Keratinocyte (primary cell): ENCODE measurements around the gene RPL18A. TPM values are rescaled to one million over a fixed set of nuclear protein-coding genes. Genes with fewer than 3 reads are reported as not detected.

Source experiments
- DNase-seq: peaks from one replicate; pipeline ENCODE4 v3.0.0-alpha.2; 2011; ENCODE audit warnings: low read depth, missing footprints, low spot score
- FAIRE-seq: peaks from 2 replicates; lab custom pipeline; 2011; peaks lifted over from hg19 to GRCh38; lab: Jason Lieb, UNC
- H2AFZ ChIP-seq: 2 replicates; pipeline ENCODE4 v1.6.0; 2012; ENCODE audit warnings: low read length, control low read depth, inconsistent platforms; ENCODE audit not compliant: control insufficient read depth
- H3K27ac ChIP-seq: 2 replicates; pipeline ENCODE4 v1.5.1; 2011; ENCODE audit warnings: low read length; ENCODE audit not compliant: control insufficient read depth, insufficient read depth
- H3K27me3 ChIP-seq: 3 replicates; pipeline ENCODE4 v1.6.0; 2011; ENCODE audit warnings: low read length; ENCODE audit not compliant: control insufficient read depth, insufficient read depth; ENCODE audit errors: extremely low read depth
- H3K36me3 ChIP-seq, 2 experiments: 2 replicates in 1 of 2; 3 replicates in 1 of 2; pipeline ENCODE4 v1.5.1; 2011; ENCODE audit warnings: low read length in 2 of 2, mild to moderate bottlenecking in 1 of 2; ENCODE audit not compliant: control insufficient read depth in 2 of 2, insufficient read depth in 2 of 2; ENCODE audit errors: extremely low read depth in 1 of 2
- H3K4me1 ChIP-seq: 3 replicates; pipeline ENCODE4 v1.5.1; 2011; ENCODE audit warnings: low read length; ENCODE audit not compliant: control insufficient read depth, insufficient read depth; ENCODE audit errors: extremely low read depth
- H3K4me2 ChIP-seq: 3 replicates; pipeline ENCODE4 v1.6.0; 2011; ENCODE audit warnings: low read depth, low read length; ENCODE audit not compliant: control insufficient read depth, insufficient read depth; ENCODE audit errors: extremely low read depth
- H3K4me3 ChIP-seq, 3 experiments: fragments of 200-600 bp in 1 of 3; sonication (generic) in 1 of 3; 2 replicates in 2 of 3; 3 replicates in 1 of 3; pipeline ENCODE4 v1.5.1; 2011 to 2016; ENCODE audit warnings: low read length in 3 of 3, mild to moderate bottlenecking in 3 of 3, control low read depth in 2 of 3, inconsistent platforms in 1 of 3, low read depth in 1 of 3, mixed read lengths in 1 of 3, mixed run types in 1 of 3, moderate library complexity in 1 of 3; ENCODE audit not compliant: control insufficient read depth in 2 of 3, insufficient read depth in 2 of 3; ENCODE audit errors: extremely low read depth in 1 of 3
- H3K79me2 ChIP-seq: 2 replicates; pipeline ENCODE4 v1.6.0; 2012; ENCODE audit warnings: low read length; ENCODE audit not compliant: control insufficient read depth, insufficient read depth
- H3K9ac ChIP-seq: 3 replicates; pipeline ENCODE4 v1.6.0; 2011; ENCODE audit warnings: low read length; ENCODE audit not compliant: control insufficient read depth, insufficient read depth; ENCODE audit errors: extremely low read depth
- H3K9me1 ChIP-seq: 3 replicates; pipeline ENCODE4 v1.6.0; 2011; ENCODE audit warnings: low read length; ENCODE audit not compliant: control insufficient read depth, insufficient read depth; ENCODE audit errors: extremely low read depth
- H3K9me3 ChIP-seq: 2 replicates; pipeline ENCODE4 v1.5.1; 2012; ENCODE audit warnings: low read depth, low read length; ENCODE audit not compliant: control insufficient read depth
- H4K20me1 ChIP-seq: 3 replicates; pipeline ENCODE4 v1.6.0; 2011; ENCODE audit warnings: low read length; ENCODE audit not compliant: control insufficient read depth, insufficient read depth; ENCODE audit errors: extremely low read depth
- EZH2 ChIP-seq: IDR thresholded peaks from one replicate; pipeline ENCODE4 v1.6.1; 2012; ENCODE audit warnings: inconsistent platforms, mild to moderate bottlenecking, low read length, moderate library complexity
- dilution Hi-C: fragments of 300-500 bp; cut with MboI; formaldehyde crosslinking; loops from one replicate; pipeline ENCODE4 v1.7.0; 2020; ENCODE audit warnings: low sequenced_read_pairs; ENCODE audit not compliant: extremely low pct_ligation_motif_present
- polyA plus RNA-seq, 5 experiments: library from polyadenylated mRNA; depleted of rRNA in 3 of 5; stranded (reverse) in 3 of 5; stranded (forward) in 1 of 5; unstranded in 1 of 5; fragments of >200 nt; gene quantifications; 1 replicate in 1 of 5; 2 replicates in 3 of 5; 3 replicates in 1 of 5; pipeline versions ENCODE4 v1.2.1 to v1.2.3, GENCODE V29; 2011 to 2012; ENCODE audit warnings: missing spikeins in 2 of 5, low read depth in 1 of 5, low replicate concordance in 1 of 5
- TF ChIP-seq, protein P1 (sequence below), 3 experiments: IDR thresholded peaks in 1 of 3; conservative IDR thresholded peaks in 1 of 3; optimal IDR thresholded peaks in 1 of 3; 2 replicates in 2 of 3; 3 replicates in 1 of 3; pipeline versions ENCODE3 to v1.5.1; 2011; ENCODE audit warnings: low read length in 3 of 3, mild to moderate bottlenecking in 3 of 3, moderate library complexity in 2 of 3, control low read depth in 1 of 3, inconsistent platforms in 1 of 3; ENCODE audit not compliant: insufficient read depth in 2 of 3; ENCODE audit errors: extremely low read depth in 1 of 3

The RPL18A gene
- polyA plus RNA-seq, 1 donor (not counting 4 experiments of a cell fraction or from before 2014, with no cell fraction given), result 1,044 TPM

DNA sequence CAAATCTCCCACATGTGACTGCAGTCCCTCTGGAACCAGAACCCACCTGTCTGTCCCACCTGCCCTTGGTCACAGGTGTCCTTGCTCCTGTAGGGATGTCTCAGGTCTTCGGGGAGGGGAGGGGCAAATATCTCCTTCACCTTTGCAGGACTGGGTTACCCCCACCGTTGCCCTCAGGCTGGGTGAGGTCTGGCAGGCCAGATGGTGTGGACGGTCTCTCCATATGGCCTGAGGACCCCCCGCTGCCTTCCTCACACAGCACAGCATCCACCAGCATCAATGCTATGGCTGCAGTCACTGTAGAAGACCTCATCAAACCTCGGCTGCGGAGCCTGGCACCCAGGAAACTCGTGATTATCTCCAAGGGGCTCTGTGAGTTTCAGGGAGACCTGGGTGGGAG is 22.0 kb downstream of the RPL18A start:
- no peak overlapping the region for H3K9ac ChIP-seq
- H3K9me1 ChIP-seq, result no peaks in the 10 kb centered on the region
- no peak overlapping the region for H3K27ac ChIP-seq
- DNase-seq (no peak), FAIRE-seq (no peak)
- TF ChIP-seq, protein P1, sequence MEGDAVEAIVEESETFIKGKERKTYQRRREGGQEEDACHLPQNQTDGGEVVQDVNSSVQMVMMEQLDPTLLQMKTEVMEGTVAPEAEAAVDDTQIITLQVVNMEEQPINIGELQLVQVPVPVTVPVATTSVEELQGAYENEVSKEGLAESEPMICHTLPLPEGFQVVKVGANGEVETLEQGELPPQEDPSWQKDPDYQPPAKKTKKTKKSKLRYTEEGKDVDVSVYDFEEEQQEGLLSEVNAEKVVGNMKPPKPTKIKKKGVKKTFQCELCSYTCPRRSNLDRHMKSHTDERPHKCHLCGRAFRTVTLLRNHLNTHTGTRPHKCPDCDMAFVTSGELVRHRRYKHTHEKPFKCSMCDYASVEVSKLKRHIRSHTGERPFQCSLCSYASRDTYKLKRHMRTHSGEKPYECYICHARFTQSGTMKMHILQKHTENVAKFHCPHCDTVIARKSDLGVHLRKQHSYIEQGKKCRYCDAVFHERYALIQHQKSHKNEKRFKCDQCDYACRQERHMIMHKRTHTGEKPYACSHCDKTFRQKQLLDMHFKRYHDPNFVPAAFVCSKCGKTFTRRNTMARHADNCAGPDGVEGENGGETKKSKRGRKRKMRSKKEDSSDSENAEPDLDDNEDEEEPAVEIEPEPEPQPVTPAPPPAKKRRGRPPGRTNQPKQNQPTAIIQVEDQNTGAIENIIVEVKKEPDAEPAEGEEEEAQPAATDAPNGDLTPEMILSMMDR (optimal IDR thresholded peaks at IDR 0.05 in 1 of 3, IDR thresholded peaks at IDR 0.05 in 1 of 3, conservative IDR thresholded peaks at IDR 0.05 in 1 of 3; ENCODE audit: extremely low read depth in 1 of 3, insufficient read depth in 2 of 3, low read length in 3 of 3), result no peak
- no peak for TF ChIP-seq EZH2
- H3K27me3 ChIP-seq, result no peaks in the 10 kb centered on the region
- H3K4me1 ChIP-seq, result no peaks in the 10 kb centered on the region
- no peaks in the 10 kb centered on the region for H4K20me1 ChIP-seq
- no peak overlapping the region for H3K4me2 ChIP-seq
- dilution Hi-C loops, result no loop called here
- H3K79me2 ChIP-seq, result no peaks in the 10 kb centered on the region
- no peak overlapping the region for H3K4me3 ChIP-seq
- no peaks in the 10 kb centered on the region for H3K9me3 ChIP-seq
- no peak overlapping the region for H2AFZ ChIP-seq
- no peaks in the 10 kb centered on the region for H3K36me3 ChIP-seq

DNA sequence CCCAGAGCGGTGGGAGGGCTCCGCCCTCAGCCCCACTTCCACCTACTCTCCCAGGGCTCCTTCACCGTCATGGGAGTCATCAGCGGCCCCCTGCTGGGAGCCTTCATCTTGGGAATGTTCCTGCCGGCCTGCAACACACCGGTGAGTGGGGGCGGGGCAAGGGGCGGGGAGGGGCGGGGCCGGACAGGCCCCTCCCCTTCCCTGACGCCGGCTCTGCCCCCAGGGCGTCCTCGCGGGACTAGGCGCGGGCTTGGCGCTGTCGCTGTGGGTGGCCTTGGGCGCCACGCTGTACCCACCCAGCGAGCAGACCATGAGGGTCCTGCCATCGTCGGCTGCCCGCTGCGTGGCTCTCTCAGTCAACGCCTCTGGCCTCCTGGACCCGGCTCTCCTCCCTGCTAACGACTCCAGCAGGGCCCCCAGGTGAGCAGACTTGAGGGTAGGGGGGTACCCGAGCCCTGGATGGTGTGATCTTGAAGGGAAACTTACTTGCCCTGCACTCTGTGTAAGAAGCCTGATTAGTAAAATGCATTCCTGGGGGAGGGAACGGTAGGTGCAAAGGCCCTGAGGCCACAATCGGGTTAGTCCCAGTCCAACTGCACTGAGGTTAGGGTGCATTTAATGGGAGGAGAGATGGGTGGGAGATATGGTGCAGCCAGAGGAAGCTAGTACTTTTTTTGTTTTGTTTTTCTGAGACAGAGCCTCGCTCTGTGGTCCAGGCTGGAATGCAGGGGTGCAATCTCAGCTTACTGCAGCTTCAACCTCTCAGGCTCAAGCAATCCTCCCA is 24.1 kb downstream of the RPL18A start:
- Histone ChIP-seq H2AFZ (no peak overlapping the region), H3K9me3 (no peaks in the 10 kb centered on the region), H3K27me3 (no peaks in the 10 kb centered on the region), H3K4me1 (no peaks in the 10 kb centered on the region), H3K4me3 (no peak overlapping the region), H3K4me2 (no peak overlapping the region), H3K9me1 (no peaks in the 10 kb centered on the region), H3K79me2 (no peaks in the 10 kb centered on the region), H3K36me3 (no peaks in the 10 kb centered on the region), H3K9ac (no peak overlapping the region), H4K20me1 (no peaks in the 10 kb centered on the region), H3K27ac (no peak overlapping the region)
- TF ChIP-seq, protein P1 (optimal IDR thresholded peaks at IDR 0.05 in 1 of 3, IDR thresholded peaks at IDR 0.05 in 1 of 3, conservative IDR thresholded peaks at IDR 0.05 in 1 of 3; ENCODE audit: extremely low read depth in 1 of 3, insufficient read depth in 2 of 3, low read length in 3 of 3), result no peak
- no peak for TF ChIP-seq EZH2
- DNase-seq (no peak), FAIRE-seq (no peak)
- dilution Hi-C loops, result no loop called here
